HPDE6-E6E7 (cell line): ENCODE measurements around the gene RPTN.
"Not testable (repeated sequence)": the region's sequence is repeated elsewhere in the genome, so short reads cannot be mapped to it uniquely, and the experiment has no call there.

Source experiments
- DNase-seq: peaks from one replicate; pipeline ENCODE4 v3.0.0; 2011; ENCODE audit warnings: missing footprints; ENCODE audit errors: extremely low spot score

The RPTN gene

DNA sequence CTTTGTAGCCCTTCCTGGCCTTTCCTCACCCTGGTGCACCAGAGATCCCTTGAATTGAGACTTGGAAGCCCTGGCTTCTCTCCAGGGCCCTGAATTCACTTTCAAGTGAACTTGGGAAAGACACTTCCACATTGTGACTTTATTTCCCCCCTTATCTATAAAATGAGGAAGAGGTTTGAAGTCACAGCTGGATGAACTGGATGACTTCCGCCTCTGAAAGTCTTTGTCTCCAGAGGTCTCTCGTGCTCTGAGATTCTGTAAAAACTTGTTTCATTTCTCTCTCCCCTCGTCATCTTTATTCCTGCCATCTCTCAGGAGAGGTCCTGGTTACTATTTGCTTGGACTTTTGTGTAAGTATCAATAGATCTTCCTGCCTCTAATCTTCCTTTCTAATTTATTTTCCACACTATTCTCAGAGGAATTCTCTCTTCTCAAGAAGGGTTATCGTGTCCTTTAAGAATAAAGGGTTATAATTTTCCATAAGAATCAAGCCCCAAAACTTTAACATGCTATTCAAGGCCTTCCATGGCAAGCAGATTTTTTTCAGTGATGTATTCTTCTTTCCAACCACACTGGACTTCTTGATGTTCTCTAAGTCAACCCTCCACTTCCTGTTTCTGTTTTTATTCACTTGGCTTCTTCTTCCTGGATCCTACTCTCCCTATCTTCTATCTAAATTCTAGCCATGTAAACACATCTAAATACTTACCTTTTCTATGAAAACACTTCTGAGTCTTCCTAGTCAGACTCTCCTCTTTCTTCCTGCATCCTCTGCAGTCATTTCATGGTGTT lies 6.5 kb upstream of the RPTN start:
- DNase-seq, result no peak

DNA sequence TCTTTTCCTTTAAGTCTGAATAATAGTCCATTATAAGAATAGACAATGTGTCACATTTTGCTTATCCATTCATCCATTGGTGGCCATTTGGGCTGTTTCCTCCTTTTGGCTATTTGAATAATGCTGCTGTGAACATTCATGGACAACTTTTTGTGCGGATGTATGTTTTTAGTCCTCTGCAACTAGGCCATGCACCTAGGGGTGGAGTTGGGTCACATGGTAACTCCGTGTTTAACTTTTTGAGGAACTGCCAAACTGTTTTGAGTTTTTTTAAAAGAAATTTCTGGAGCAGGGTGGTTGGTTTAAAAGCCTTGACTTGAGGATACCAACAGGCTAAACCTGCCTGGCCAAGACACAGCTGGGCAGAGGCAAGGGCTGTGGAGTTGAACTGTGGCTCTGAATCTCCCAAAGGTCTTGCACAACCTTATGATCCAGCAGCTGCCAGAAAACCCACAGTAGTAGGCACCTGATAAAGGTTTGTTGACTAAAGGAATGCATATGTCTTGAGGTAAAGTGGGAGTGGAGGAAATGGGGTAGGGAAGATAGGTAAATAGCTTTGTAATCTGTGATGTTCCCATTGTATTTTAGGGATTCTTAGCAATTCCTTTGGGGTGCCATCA lies 5.6 kb upstream of the RPTN start:
- DNase-seq, result no peak

DNA sequence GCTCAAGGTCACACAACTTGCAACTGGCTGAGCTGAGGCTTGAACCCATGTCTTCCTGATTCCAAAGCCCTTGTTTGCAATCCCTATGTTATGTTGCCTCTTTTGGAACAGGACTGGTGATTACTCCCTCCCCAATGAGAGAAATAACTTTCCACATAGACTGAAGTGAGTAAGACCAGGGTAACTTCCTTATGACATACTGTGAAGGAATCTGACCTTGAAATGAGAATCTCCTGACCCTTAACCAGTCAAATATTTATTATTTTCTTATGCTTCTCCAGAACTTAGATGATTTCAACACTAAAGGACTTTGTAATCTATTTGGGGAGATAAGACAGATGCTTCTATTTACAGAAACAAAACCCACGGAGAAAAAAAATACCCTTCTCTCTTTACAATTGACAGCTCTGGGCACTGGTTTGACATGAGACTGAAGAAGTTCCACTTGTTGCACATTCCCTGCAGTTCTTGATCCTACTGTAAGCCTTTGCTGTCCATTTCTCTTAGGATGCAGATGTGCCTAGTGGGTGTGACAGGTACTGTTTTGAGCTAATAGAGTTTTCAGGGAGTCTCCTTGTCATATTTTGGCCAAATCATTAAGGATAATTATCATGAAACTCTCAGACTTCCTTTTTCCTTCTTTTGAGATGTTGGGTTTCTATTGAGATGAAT lies 3.9 kb upstream of the RPTN start:
- peak; percentile 84 for DNase-seq

DNA sequence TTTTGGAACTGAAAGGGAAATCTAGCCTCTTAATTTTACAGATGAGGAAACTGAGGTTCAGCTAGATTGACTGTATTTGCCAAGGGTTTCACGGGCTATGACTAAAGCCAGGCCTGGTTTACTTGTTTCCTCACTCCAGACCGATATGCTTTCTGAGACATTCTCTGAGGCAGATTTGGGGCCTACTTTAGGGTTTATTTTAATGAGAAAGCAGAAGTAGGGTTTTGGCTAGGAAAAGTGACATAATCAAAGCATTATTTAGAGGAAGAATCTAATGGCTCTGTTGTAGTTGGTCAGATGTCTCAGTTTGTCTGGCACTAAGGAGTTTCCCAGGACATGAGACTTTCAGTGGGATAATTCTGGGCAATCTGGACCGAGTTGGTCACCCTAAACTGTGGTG lies 1.5 kb upstream of the RPTN start:
- no peak for DNase-seq

DNA sequence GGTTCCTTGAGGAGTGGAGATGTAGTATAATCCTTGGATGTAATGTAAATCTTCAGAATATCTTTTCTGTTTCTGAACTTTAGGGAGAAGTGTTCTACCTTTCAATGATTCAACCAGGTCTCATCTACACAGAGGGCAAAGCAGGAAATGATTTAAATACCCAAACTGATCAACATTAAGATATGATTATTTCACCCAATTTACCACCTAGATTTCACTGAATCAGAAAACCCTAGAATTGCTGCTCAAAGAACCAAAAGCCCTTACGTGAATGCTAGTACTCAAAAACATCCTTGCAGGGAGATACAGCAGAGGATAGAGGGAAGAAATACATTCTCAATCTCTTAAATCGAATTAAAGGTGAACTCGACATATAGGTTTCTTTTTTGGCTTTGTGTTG lies 5.0 kb downstream of the RPTN start:
- DNase-seq, result no peak

DNA sequence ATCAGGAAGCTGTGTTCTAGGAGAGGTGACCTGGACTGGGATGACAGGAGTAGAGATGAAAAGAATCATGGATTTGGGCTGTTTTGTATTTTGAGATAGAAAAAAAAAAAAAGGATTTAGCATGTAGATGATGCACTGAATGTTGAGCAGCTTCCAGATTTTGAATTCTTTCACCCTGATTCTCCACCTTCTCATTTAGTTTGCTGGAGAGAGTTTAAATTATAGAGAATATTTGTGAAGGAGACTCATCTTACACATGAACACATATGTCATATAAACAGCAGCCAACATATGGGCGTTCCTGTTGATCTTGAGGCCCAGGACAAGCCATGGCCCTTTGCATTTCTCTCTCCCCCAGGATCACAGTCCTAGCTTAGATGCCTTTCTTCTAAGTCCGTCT lies 7.4 kb downstream of the RPTN start:
- no peak for DNase-seq

DNA sequence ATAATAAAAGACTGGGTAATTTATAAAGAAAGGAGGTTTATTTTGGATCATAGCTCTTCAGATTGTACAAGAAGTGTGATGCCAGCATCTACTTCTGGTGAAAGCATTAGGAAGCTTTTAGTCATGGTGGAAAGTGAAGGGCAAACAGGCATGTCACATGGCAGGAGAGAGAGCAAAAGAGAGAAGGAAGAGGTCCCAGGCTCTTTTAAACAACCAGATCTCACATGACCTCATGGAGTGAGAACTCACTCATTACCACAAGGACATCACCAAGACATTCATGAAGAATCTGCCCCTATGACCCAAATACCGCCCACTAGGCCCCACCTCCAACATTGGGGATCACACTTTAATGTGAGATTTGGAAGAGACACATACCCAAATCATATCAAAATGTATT lies 10.0 kb downstream of the RPTN start:
- no peak for DNase-seq

DNA sequence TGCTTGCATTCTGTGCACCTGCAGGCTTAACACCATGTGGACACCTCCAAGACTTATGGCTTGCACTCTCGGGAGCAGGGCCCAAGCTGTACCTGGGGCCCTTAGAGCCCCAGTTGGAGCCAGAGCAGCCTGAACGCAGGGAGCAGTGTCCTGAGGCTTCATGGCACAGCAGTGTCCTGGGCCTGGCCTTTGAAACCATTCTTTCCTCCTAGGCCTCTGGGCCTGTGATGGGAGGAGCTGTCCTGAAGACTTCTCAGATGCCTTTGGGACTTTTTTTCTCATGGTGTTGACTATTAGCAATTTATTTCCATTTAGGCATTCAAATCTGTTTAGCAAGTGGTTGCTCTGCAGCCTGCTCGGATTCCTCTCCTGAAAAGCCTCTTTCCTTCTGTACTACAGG lies 11.0 kb downstream of the RPTN start:
- DNase-seq, result no peak

DNA sequence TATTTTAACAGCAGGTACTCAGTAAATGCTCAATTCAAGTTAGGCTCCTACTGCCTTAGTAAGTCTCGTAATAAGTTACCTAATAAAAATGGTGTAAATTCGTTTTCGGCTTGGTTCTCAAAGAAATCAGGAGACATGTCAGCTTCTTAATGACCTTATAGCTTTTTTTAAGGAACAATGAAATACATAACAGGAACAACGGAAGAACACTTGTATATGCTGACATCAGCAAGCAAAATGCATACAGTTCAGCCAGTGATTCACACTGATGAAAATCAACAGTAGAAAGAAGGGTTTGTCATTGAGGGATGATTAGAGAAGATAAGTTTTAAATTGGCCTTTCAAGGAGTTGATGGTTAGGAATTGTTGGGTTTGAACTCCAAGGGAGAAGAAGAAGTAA lies 13.3 kb downstream of the RPTN start:
- DNase-seq, result no peak

DNA sequence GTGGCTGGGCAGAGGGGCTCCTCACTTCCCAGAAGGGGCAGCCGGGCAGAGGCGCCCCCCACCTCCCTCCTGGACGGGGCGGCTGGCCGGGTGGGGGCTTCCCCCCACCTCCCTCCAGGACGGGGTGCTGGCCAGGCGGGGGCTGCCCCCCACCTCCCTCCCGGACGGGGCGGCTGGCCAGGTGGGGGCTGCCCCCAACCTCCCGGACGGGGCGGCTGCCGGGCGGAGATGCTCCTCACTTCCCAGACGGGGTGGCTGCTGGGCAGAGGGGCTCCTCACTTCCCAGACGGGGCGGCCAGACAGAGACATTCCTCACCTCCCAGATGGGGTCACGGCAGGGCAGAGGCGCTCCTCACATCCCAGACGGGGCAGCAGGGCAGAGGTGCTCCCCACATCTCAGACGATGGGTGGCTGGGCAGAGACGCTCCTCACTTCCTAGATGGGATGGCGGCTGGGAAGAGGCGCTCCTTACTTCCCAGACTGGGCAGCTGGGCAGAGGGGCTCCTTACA lies 14.3 kb downstream of the RPTN start:
- not testable (repeated sequence) for DNase-seq

DNA sequence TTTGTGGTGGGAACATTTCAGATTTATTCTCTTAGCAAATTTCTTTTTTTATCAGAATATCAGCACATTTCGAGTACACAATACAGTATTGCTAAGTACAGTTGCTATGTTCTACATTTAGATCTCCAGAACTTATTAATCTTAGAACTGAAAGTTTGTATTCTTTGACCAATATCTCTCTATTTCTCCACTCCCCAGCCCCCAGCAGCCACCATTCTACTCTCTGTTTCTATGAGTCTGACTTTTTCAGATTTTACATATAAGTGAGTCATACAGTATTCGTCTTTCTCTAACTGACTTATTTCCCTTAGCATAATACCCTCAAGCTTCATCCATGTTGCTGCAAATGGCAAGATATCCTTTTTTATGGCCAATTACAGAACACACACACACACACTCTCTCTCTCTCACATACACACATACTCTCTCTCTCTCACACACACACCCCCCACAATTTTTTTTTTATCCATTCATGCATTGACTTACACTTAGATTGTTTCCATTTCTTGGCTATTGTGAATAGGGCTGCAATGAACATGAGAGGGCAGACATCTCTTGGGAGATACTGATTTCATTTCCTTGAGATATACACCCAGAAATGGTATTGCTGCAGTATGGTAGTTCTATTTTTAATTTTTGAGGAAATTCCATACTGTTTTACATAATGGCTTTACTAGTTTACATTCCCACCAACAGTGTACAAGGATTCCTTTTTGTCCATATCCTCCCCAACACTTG lies 15.7 kb downstream of the RPTN start:
- no peak for DNase-seq

DNA sequence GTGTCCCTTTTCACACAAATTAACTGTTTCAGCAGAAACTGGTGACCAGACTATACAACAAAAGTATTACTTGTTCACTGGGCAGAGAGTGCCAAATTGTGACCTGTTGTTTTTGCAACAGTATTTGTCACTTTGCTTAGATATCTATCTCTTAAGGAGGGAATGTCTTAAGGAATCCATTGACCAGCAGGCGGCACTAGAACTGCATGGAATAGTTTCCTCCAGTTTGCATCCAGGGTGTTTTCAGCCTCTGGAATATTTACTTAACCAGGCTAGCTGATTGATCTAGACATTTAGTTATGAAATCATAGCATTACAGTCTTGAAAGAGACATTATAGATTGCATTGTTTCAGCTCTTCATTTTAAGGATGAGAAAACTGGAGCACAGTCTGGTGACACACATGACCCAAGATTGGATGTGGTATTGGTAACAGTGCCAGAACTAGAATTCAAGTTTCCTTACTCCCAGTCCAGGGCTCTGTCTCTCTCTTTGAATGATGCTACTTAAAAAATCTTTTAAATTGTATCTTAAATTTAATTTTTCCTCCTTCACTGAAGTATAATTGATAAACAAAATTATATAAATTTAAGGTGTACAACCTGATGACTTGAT lies 16.9 kb downstream of the RPTN start:
- peak; percentile 37 for DNase-seq

DNA sequence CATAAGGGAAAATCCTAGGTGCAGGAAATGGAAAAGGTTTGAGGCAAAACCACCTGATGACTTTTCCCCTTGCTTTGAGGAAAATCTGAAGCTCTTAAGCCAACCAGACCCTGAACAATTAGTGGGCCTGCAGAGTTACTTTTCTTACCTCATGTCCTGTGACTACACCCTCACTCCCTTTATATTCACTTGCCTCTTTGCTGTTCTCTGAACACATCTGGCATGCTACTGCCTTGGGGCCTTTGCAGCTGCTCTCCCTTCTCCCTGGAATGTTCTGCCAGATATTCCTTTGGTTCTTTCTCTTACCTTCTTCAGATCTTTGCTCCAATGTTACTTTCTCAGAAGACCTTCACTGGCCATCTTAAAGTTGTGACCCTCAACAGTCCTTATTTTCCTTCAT lies 21.8 kb downstream of the RPTN start:
- DNase-seq, result no peak

DNA sequence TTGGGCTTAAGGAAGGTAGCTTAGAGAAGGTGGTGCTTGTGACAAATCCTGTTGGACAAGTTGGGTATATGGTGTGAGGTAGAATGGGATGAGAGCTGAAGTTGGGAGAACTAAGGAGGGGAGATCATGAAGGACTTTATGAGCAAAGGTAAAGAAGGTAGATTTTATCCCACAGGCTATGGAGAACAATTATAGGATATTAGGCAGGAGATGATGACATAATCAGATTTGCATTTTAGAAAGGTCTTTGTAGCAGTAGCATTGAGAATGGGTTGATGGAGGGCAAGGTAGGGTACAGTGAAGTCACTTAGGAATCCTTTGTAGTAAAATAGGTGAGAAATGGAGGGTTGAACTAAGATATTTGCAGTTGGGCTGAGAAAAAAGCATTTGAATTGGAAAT lies 28.8 kb downstream of the RPTN start:
- DNase-seq, result no peak

DNA sequence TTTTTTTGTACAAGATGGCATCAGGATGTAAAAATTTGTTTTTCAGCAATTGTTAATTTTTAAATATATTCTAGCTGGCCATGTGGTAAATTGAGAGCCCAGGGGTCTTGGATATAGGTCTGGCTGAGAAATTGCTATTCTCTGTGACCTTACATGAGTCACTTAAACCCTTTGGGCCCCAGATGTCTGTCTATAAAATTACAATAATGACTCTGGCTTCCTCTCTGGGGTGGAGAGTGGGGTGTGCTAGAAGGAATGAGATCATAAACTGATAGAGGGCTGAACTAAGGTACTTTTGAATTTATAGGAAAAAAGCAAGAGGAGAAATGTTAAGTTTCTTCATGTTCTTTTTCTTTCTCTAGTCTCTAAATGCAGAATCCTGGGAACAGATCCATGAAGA lies 31.4 kb downstream of the RPTN start:
- DNase-seq, result no peak

DNA sequence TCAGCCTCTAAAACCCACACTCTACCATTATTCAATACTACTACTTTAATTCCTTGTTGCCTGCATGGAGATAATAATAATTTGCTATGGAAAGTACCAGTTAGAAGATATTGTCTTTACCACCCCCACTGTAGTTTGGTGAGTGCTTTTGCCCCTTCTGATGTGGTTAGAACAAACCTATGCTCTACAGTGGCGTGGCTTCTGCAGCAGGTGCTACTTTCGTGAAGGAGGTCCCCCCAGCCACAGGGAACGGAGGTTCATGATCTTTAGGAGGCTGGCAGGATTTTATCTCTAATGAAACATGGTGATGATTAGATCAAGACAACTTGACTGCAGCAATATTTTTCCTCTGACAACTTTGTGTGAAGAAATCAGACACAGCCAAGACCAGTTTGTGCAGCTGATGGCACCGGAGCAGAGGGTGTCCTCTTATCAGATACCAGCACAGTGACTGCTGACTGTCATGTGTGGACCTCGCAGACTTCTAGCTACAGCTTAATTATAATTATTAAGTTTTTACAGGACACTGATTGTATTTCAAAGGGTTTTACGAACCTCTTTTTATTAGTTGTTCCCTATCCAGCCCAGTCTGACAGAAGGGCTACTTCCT lies 33.1 kb downstream of the RPTN start:
- no peak for DNase-seq

DNA sequence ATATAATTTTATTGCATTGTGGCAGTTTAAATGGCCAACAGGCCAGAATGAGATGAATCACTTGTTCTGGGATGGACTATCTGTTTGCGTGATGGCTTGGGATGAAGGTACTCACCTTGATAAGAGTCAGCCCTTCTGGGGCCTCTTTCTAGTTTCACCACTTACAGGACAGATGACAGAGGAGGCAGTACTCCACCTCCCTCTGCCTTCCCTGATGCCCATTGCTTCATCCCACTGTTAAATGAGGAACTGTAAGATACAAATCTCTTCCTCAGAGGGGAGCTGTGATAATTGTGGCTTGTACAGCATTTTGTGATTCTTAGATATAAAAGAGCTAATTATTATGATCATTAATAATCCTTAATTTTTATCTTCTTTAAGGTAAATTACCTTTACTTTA lies 40.1 kb downstream of the RPTN start:
- DNase-seq, result no peak

DNA sequence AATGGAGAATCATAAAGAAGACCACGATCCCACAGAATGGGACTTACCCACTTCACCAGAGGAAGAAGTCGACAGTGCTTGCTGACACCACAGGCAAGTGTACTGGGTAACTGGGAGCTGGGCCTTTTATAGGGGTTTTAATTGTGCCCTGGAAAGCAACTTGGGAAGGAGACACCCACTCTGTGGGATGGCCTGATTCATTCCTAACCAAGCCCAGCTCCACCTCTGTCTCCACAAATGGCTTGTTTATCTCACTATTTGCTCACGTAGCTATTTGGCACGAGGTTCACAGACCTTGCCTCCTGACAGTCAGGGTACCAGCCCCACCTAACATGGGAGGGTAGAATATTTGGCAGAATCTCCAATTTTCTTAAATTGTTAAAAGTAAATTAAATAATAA lies 43.7 kb downstream of the RPTN start, which contains the start of gene TCHH:
Gene TCHH, minus strand, starts transcription at position 101 of the 400 bp plus-strand sequence. CDS start 1,364 bp downstream, outside the sequence.
- no peak for DNase-seq

DNA sequence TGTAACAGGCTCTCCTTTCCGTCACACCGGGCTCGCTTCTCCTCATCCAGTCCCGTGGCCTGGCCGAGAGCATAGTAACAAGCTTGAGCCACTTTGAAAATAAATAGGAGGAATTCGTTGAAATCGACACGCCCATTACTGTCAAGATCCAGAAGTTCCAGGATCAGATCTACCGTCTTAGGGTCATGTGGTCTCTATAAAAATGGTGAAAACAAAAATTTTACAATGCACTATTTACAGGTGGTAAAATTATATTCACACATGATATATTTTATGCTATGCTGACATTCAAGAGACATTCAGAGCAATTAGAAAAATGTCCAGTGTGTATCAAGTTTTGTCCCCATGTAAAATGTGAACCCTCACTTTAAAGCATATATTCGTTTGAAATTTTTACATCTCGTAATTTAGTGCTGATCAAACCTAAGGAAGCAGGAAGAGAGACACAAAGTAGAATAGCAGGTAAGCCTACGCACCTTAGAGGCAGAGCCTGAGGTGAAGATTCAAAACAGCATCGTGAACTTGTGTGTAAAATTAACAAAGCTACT lies 46.1 kb downstream of the RPTN start:
- DNase-seq, result no peak

DNA sequence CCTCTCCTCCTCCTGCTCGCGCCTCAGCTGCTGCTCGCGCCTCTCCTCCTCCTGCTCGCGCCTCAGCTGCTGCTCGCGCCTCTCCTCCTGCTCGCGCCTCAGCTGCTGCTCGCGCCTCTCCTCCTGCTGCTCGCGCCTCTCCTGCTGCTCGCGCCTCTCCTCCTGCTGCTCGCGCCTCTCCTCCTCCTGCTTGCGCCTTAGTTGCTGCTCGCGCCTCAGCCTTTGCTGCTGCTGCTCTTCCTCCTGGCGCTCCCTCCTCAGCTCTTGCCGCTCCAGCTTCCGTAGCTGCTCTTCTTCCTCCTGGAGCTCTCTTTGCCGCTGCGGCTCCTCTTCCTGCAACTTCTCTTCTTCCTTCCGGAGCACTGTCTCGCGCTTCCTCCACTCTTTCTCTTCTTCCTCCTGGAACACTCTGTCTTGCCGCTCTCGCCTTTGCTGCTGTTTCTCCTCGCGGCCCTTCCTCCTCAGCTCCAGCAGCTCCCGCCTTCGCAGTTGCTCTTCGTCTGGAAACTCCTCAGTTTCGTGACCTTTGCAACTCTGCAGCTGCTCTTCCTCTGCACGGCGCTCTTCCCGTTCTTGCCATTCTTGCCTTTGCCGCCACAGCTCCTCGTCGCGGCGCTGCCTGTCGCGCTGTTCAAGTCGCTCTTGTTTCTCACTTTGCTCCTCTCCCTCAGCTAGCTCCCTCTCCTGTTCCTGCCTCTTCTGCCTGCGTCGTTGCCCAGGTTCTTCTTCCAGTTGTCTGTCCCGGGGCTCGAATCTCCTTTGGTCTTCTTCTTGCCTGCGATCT lies 46.7 kb downstream of the RPTN start:
- no peak for DNase-seq
